ENCODE results near the gene ATG7. TPM values are rescaled to one million over a fixed set of nuclear protein-coding genes. Genes with fewer than 3 reads are reported as not detected.

ATG7 gene
- total RNA-seq, 1 donor from 2014 or later = 61.7 TPM

DNA sequence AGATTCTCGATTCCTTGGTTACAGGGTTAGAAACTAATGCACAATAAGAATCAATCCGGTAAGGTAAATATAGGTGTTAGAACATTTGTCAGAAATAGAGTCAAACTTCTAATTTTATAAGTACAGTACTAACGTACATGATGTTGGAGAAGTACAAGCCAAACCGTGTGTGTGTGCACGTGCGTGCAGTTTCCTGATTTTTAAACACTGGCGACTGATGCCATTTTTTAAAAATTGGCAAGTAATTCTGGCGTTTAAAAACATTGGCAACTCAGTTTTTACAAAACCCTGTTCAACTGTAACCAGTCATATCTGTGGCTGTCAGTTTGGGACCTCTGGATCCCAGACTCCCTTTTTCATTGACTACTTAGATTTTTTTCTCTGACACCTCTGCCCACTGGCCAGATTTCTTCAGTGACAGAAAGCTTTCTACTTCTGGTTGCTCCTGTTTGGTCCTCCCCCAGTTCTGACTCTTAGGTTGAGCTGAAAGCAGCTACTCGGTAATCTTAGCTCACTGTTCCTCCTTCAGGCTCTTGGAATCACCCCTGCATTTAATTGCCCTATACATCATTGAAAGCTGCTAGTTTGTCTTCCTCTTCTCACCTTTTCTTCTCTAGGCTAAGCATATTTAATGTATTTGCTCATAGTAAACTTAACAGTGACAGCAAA lies 843 bp downstream of the ATG7 start:
- H3K27ac ChIP-seq = peak overlapping the region; percentile 91
- H3K9me3 ChIP-seq = no peaks in the 10 kb centered on the region
- peak overlapping the region; percentile 81 for H3K4me3 ChIP-seq
- H3K27me3 ChIP-seq (ENCODE audit: low read depth) = no peaks in the 10 kb centered on the region
- ATAC-seq (no peak), DNase-seq (no peak)
- H3K4me1 ChIP-seq = peaks cover 21% of the 10 kb centered on the region
- TF ChIP-seq, protein P1, sequence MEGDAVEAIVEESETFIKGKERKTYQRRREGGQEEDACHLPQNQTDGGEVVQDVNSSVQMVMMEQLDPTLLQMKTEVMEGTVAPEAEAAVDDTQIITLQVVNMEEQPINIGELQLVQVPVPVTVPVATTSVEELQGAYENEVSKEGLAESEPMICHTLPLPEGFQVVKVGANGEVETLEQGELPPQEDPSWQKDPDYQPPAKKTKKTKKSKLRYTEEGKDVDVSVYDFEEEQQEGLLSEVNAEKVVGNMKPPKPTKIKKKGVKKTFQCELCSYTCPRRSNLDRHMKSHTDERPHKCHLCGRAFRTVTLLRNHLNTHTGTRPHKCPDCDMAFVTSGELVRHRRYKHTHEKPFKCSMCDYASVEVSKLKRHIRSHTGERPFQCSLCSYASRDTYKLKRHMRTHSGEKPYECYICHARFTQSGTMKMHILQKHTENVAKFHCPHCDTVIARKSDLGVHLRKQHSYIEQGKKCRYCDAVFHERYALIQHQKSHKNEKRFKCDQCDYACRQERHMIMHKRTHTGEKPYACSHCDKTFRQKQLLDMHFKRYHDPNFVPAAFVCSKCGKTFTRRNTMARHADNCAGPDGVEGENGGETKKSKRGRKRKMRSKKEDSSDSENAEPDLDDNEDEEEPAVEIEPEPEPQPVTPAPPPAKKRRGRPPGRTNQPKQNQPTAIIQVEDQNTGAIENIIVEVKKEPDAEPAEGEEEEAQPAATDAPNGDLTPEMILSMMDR (IDR thresholded peaks at IDR 0.05) = no peak
- intact Hi-C loops (cut with DNase I) = no loop called here
- no peaks in the 10 kb centered on the region for H3K36me3 ChIP-seq

DNA sequence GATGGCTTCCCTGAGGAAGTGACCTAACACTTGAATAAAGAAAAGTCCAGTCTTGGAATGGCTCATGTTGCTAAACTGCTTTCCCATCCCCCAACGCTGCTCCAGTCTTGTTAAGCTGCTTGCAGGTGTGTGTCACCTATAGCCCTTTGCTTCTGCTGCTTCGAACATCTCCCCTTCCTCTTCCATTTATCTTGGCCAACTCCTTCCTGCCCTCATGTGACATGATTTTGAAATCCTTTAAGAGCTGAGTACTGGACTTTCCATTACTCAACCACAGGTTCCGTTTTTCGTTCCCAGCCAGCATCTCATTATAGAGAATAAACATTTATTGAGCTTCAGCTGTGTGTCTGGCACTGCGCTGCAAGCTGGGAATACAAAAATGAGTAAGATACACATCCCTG lies 1.7 kb downstream of the ATG7 start:
- Histone ChIP-seq H3K36me3 (peaks cover 4% of the 10 kb centered on the region), H3K4me3 (peak overlapping the region; percentile 81), H3K4me1 (peaks cover 21% of the 10 kb centered on the region), H3K9me3 (no peaks in the 10 kb centered on the region), H3K27ac (peak overlapping the region; percentile 91), H3K27me3 (ENCODE audit: low read depth) (no peaks in the 10 kb centered on the region)
- ATAC-seq = peak; percentile 12 to 22
- TF ChIP-seq, protein P1 (IDR thresholded peaks at IDR 0.05) = no peak
- DNase-seq = no peak
- intact Hi-C loops (cut with DNase I) = no loop called here

DNA sequence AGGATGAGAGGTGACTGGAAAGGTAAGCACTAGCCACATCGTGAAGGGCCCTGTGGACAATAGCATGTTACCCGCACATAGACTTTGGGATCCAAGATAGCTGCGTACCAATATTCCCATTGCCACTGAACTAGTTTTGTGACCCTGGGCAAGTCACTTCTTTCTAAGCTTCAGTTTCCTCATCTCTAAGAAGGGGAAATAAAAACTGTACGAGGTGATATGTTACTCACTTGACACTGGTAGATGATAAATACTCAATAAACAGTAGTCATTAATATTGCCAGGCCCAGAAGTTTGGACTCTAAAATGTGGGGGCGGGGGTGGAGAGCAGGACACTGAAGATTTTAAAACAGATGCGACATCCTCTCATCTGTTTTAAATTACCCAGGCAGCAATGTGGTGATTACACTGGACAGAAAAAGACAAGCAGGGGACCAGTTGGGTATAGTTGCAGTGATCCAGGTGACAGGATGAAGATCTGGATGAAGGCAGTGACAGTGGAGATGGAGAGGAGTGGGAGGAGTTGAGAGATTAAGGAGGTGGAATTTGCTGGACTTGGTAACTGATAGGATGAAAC lies 2.5 kb downstream of the ATG7 start:
- intact Hi-C loops (cut with DNase I) = no loop called here
- Histone ChIP-seq H3K4me3 (peak overlapping the region; percentile 9), H3K9me3 (no peaks in the 10 kb centered on the region), H3K27ac (peak overlapping the region; percentile 91), H3K27me3 (ENCODE audit: low read depth) (no peaks in the 10 kb centered on the region), H3K36me3 (peaks cover 7% of the 10 kb centered on the region), H3K4me1 (peaks cover 21% of the 10 kb centered on the region)
- DNase-seq (no peak), ATAC-seq (no peak)
- TF ChIP-seq, protein P1 (IDR thresholded peaks at IDR 0.05) = no peak

DNA sequence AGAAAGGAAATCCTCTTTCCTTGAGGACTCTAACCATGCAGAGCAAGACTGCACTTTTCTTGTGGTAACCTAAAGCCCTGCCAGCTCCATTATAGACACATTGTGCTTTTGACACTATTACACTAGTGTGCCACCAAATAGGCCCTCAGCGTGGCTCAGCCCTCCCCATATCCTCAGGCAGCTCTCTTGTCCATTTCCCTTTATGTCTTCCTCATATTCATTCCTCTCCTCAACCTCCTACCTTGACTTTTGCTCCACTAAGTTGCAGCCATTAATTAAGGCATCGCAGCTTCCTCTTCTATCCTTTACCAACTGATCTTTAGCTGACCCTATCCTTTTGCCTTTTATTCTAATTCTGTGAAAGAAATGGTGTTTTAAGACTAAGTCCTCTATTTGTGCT lies 3.7 kb downstream of the ATG7 start:
- TF ChIP-seq, protein P1 (IDR thresholded peaks at IDR 0.05) = no peak
- Histone ChIP-seq H3K4me1 (peaks cover 21% of the 10 kb centered on the region), H3K27ac (no peak overlapping the region), H3K4me3 (no peak overlapping the region), H3K36me3 (peaks cover 18% of the 10 kb centered on the region), H3K9me3 (no peaks in the 10 kb centered on the region), H3K27me3 (ENCODE audit: low read depth) (no peaks in the 10 kb centered on the region)
- intact Hi-C loops (cut with DNase I) = no loop called here
- ATAC-seq = no peak
- DNase-seq = no peak

DNA sequence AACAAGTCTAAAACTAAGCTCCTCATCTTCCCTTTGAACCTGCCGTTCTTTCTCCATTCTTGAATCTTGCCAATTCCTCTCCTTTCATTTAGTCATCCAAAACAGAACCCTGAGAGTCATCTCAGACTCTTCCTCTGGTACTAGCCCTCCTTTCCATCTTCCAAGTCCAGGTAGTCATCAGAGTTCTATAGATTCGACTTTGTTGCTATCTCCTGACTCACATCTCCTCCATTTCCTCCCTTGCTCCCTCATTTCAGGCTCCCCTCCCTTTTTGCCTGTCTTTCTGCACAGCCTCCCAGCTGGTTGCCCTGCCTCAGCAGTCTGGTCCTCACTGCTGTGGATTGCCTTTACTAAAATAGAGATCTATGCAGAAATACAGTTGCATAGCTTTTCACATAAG lies 4.7 kb downstream of the ATG7 start:
- intact Hi-C loops (cut with DNase I) = no loop called here
- ATAC-seq = no peak
- Histone ChIP-seq H3K36me3 (peaks cover 28% of the 10 kb centered on the region), H3K4me1 (peaks cover 23% of the 10 kb centered on the region), H3K27me3 (ENCODE audit: low read depth) (no peaks in the 10 kb centered on the region), H3K4me3 (no peak overlapping the region), H3K9me3 (no peaks in the 10 kb centered on the region), H3K27ac (no peak overlapping the region)
- TF ChIP-seq, protein P1 (IDR thresholded peaks at IDR 0.05) = no peak
- DNase-seq = no peak

All from lower lobe of right lung (tissue), 2 donors.